Activated T-helper 1 cell treated with anti-CD3 and anti-CD28 coated beads, Interleukin-2, amount 50 U/mL, for 16 hours (primary cell): ENCODE results near the gene PPT2.

Experiments used
- DNase-seq, 2 donors: peaks; one replicate each; pipeline ENCODE4 v3.0.0-alpha.2; 2020; ENCODE audit warnings: low read depth in 1 of 2, low spot score in 1 of 2

Gene PPT2, protein sequence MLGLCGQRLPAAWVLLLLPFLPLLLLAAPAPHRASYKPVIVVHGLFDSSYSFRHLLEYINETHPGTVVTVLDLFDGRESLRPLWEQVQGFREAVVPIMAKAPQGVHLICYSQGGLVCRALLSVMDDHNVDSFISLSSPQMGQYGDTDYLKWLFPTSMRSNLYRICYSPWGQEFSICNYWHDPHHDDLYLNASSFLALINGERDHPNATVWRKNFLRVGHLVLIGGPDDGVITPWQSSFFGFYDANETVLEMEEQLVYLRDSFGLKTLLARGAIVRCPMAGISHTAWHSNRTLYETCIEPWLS

DNA sequence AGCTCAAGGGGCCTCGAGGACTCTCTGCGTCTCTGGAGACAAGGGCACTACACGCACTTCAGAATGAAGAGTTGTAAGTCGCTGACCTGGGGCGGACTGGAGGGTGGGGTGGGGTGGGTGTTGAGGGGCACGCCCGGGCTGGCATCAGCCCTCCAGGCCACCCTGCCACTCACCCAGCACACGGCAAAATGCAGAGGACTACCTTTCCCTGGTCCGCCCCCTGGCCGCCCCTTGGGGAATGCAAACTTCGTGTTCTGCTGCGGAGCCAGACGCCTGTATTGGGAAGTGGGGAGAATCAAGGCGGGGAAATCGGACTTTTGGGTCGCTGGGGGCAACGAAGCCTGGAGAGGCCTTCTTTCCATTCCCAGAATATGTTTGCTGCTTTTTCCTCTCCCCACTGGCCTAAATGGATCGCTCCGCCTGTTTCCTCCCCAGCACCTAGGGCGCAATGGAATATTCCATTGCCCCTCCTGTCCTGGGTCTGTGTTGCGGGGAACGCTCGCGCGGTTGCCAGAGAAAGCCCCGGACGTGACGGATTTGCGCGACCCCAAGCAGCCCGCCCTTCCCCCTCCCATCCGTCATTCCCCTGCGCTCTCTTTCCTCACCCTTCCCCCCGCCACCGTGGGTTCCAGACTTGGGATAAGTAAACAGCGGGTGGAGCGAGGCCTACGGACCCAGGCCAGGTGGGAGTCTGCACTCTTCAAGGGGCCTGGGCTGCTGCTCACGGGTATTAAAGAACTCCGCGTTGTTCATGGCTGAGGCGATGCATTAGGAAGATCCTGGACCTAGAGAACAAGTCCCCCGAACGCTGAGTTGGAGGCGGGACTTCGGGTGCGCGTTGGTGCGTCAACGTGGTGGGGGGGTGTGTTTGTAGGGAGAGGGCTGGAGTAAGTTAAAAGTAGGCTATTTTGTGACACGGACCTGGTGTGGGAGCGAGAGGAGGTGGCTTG is at the start of gene PPT2:
Gene PPT2, plus strand, starts transcription at position 578 of the 950 bp plus-strand sequence. CDS start 454 bp downstream, outside the sequence.
- peak; percentile 28 to 36 for DNase-seq

DNA sequence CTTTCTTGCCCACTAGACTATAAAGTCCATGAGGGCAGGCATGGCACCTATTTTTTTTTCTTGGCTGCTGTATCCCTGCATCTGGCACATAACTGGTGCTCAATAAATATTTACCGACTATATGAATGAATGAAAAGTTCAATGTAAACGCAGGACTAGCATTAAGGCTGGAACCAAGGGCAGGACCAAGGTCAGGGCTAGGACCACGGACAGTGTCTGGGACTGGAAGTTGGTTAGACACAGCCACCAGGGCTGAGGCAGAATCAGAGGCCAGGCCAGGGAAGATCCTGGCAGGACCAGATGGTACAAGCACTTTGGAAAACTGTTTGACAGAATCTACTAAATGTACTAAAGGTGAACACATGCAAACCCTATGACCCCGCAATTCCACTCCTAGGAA is 48.5 kb upstream of the PPT2 start:
- DNase-seq = no peak

DNA sequence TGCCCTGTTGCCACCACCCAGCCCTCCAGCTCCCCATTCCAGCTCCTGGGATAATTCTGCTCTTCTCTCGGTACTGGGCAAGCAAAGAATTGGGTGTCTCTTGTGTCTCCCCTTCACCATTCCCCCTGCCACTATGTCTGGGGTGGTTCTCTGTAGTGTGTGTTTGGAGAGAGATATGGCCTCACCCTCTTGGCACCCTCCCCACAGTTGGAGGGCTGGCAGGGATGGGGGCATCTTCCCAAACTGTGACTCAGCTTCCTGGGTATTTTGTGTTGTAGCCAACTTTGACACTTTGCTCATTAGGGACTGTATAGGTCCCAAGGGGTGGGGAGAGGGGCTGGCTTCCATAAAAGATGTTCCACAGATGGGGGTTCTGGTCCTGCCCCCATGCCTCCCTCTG is 46.5 kb upstream of the PPT2 start:
- DNase-seq = no peak

DNA sequence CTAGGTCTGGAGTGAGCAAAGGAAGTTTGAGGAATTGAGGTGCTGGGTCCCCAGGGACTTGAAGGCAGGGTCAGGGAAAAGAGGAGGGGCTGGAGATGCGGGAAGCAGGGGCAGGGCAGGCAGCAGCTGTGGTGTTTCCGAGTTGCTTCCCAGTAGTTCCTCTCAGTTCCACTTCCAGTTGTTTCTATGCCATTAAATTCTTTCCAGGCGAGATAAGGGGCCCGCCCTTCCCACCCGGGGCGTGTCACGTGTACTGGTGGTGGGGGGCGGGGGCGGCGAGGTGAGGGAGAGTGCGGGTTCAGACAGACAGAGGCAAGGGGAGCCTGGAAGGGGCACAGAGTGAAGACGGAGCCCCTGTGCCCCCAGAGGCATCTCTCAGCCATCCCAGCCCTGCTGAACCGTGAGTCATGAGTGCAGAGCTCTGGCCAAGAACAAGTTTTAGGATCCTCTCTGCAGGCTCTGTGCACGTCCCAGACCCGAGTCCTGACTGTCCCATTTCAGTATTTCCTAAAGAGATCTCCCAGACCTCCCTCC is 45.8 kb upstream of the PPT2 start:
- no peak for DNase-seq

DNA sequence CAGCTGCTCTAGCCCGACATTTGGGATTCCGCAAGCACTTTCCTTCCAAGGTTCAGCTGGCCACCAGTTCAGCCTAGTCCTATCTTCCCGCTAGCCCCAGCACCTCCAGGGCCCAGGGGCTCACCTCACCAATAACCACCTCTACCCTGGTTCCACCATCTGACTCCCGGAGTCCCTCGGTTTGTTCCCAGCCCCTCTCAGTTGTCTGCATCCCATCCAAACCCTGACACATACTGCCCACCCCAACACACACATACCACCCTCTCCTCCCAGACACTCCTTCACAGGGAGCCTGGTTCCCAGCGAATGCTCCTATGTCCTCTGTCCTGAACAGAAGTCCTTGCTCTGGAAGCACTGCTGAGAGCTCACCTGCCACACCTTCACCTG is 45.2 kb upstream of the PPT2 start:
- DNase-seq = no peak

DNA sequence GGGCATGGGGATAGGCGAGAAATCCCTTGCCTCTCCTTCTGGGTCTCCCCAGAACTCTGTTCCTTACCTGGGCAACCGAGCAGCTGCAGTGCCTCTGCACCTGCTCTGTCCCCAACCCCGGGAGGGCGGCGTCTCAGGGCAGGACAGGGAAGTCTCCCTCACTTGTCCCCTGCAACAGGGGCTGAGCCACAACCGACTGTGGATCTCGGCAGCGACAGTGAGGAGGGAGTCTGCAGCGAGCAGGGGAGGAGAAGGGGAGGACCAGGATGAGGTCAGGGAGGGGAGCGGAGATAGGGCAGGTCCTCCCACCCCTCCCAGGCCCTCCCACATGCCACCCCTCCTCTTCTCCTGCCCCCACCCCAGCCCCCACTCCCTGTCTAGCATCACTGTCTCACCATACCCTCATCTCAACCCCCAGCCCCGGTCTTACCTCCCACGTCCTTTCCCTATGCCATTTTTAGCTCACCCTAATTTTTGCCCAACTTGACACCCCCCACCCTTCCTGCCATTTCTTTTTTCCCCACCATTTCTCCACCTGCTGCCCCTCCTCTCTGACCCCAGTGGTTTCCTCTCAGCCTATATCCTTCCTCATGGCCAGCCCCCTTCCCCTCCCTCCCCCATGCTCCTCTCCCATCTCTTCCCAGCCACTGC is 44.7 kb upstream of the PPT2 start, which contains the start of gene TNXB:
Gene TNXB, minus strand, starts transcription at position 225 of the 651 bp plus-strand sequence. CDS start 11,140 bp downstream, outside the sequence.
- no peak for DNase-seq

DNA sequence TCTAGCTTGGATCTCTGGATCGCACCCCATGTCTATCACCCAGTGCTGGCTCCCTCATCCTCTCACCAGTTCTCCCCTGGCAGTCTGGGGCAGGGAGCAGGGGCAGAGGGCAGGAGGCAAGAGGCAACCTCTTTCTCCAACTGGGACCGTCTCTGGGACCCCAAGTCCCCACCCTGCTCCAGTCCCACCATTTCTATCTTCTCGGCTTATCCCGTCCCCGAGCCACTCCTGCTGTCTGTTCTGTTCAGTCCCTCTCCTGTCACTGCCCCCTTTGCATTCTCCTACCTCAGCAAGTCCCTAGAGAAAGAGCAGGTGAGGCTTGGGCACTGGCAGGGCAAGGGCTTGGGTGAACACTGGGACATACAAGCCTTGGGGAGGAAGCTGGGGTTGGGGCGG is 44.2 kb upstream of the PPT2 start:
- no peak for DNase-seq

DNA sequence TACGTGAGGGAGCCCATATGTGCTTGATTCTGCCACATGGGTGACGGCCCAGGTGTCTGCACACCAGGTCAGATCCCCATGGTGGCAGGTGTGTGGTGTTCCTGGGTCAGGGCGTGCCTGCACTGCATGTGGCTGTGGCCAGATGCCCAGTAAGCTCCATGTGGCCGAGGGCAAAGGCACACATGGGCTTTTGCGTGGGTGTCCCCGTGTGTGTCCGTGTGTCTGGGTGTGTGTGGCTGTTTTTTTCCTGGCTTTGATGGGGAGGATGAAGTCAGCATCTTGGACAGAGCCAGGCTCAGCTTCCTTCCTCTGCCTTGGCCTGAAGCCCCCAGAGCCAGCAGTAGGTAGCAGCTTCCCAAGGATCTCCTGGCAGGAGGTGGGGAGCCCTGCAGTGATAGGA is 43.3 kb upstream of the PPT2 start:
- no peak for DNase-seq

DNA sequence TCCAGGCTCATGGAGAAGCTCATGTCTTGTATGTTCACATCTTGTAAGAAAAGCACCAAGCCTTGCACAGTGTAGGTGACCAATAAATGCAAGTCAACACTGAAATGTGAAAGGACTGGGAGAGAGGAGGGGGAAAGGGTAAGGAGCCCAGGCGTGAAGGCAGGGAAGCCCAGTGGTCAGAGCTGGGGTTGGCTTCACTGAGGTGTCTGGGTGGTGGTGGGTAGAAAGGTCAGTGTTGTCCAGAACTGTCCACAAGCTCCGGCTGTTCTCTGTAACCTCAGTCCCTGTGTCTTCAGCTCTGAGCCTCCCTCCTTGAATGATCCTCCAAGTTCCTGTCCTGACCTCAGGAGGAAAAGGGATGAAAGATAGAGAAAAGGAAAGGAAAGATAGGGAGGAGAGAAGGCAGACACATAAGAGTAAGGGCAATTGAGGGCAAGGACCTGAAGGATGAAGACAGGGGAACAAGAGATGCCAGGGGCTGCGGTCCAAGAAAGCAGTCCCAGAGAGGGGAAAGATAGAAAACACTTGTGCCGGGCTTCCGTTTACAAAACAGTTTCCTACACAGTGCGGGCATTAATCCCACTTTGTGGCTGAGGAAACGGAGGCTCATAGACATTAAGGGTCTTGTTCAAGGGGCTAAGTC is 42.4 kb upstream of the PPT2 start:
- no peak for DNase-seq

DNA sequence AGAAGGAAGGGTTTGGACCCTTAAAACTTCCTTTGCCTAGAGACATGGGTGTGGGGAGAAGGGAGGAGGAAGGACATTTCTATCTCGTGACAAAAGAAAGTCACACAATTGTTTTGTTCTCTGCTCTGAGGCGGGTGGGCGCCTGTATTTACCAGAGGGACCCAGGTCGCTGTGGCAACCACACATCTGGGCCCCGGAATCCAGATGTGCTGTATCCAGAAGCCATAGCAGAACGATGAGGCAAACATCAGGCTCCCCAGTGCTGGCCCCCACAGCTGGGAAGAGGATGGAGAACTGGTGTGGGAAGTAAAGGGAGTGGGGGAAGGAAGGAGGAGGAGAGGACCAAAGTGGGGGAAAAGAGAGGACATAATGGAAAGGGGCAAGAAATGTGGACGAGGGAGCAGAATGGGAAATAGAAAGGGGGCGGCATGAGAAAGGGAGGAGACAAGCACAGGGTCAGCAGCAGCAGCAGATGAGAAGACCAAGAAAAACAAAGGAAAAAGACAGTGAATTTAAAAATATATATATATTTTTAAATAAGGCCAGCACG is 41.4 kb upstream of the PPT2 start:
- no peak for DNase-seq

DNA sequence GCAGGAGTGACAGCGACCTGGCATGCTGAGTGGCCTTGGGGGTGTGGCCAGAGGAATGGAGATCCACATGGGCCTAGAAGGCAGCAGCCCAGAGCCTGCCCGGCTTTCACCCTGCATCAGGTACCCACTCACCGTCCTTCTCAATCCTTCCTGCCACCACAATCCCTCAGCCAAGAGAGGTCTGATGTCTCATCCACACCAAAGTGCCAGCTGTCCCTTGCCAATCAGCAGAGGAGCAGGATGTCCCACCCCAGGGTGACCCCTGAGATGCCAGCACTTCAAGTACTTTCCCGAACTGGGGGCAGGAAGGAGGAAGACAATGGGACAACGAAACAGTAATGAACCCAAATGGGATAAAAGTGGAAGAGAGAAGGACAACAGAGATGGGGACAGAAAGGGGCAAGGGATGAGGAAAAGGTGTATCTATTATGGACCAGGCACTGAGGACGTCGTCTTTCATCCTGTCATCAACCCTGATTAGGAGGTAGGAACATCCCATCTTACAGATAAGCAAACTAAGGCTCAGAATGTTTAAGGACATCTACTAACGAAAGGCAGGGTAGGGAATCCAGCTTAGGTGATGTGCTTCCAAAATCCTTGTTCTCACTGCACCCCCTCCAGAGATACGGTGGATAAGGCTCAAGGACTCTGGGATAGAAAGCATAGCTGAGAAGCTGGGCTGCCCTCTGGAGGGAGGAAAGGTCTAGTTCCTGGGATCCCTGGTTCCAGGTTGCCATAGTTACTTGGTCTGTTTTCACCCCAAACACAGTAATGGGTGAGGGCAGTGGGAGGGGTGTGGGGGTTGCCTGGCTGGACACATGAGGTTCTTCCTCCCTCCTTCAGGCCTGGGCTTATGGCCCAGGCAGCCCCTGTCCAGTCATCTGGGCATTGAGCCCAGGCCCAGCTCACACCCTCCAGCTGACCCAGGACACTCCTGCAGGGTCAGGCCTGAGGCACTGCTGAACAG is 40.3 kb upstream of the PPT2 start:
- no peak for DNase-seq

DNA sequence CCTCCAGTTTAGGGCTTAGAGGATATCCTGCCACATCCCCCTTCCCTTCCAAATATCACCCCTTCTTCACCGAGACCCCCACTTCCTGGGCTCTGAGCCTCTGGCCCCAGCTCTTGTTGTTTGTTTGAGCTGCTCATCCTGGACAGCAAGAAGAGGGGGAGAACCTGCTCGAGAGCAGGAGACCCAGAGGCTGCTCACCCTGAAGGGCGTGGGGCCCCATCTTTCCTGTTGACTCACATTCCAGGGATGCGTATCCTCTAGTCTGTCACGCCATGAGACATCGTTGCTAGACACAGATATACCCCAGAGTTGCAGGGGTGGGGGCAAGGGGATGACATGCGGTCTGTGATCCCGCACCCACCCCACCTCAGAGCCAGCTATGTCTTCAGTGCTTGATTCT is 39.1 kb upstream of the PPT2 start:
- DNase-seq = no peak

DNA sequence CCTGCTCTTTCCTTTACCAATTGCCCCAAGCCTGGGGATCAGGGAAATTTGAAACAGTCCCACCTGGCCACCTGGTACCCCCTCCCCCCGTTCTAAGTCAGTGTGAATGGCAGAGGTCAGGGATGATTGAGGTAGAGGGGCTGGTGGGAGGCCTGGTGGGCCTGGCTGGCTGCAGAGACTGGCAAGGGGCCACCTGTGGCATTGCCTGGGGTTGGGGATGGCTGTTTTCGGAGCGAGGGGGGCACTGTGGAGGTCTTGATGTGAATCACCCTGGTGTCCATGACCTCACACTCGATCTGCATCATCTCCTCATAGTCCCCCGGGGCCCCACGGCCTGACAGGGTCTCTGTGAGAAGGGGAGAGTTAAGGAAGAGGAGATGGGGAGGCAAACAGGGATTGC is 38.3 kb upstream of the PPT2 start:
- no peak for DNase-seq

DNA sequence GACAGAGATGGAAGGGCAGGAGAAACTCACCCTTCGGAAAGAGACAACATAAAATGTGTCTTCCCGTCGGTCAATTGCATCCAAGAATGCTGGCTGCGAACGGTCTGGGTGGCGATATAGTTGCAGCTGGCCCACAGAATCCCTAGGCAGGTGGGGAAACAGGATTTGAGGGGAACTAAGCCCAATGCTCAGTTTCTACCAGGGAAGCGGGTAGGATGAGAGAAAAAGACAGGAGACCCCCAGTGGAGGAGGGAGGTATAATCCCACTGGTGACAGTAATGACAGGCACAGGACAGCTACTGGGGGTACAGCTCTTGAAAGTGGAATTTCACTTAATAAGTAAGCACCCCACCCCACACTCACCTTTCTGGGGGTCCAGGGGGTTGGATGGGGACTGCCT is 37.3 kb upstream of the PPT2 start:
- DNase-seq = no peak

DNA sequence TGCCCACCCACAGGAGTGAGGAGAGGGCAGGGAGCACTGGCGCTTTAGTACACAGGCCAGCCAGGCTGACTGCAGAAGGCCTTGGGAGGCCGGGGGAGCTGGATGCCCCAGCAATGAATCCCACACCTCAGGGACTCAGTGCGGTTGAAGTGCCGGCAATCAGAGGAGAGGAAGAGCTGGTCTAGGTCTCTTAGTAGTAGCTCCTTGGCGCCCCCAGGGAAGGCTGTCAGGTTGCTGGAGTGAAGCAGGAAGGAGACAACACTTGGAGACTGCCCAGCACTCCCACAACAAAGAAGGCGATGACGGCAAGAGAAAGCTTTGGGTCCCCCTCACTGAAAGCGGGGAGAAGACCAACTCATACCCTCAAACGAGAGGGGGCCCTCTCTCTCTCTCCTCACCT is 36.5 kb upstream of the PPT2 start:
- no peak for DNase-seq

DNA sequence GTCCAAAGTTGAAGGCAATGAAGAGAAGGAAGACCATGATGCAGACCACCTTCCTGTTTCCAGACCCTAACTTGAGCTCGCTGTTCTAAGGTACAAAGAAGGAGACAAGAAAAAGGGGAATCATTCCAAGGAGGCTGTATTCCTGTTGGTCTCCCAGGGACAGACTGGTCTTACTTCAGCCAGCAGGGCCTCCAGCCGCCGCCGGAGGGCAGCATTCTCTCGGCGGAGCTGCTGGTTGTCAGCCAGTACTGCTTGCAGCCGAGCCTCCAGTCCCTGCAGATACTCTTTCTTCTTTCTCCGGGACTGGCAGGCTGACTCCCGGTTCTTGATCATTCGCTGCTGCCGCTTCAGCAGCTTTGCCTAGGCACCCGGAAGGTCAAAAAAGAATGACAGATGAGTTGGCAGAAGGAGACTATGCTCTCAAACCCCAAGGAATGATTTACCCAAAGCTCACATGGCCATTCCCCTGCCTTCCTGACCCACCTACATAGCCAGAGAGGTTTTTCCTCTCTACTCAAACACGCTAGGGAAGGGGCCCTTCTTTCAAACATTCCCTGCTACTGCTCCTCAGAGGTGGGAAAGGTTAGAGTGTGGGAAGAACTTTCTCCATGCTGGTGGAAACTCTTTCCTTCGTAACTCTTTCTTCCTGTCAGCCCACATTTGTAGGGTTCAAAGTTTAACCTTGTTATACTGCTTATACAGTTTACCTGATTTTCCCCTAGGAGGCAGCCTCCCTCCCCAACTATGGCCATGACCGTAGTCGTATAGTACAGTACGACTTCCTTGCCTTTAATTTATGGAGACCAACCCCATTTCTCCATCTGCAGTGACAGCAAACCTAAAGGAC is 34.9 kb upstream of the PPT2 start:
- peak; percentile 30 to 49 for DNase-seq

DNA sequence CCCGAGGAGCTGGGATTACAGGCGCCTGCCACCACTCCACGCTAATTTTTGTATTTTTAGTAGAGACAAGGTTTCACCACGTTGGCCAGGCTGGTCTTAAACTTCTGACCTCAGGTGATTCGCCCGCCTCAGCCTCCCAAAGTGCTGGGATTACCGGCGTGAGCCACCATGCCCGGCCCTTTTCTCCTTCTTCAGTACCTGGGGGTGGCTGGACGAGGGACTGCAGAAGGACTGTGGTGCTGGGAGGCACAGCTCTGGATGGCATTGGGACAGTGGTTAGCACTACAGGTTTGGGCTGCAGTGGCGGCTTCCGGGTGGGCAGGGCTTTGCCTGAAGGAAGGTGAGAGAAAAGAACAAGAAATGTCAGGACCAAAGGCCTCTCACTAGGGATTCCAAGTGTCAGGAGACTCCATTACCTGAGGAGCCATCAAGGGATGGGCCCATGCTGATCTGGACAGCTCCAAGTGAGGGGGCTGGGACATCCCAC is 33.3 kb upstream of the PPT2 start:
- DNase-seq = no peak

DNA sequence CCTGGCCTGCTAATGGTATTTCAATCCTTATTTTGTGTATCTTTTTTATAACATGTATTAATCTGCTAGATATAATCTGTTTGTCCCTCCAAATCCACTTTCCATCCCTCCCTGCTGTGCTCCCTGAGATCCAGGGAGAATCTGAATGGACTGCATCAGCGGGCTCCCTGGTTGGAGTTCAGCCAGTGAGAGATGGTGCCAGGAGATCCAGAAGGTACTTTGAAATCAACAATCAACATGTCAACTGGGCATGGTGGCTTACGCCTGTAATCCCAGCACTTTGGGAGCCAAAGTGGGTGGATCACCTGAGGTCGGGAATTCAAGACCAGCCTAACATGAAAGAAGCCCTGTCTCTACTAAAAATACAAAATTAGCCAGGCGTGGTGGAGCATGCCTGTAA is 30.3 kb upstream of the PPT2 start:
- no peak for DNase-seq
